H9 (cell line): ENCODE measurements around the gene ATP1A3. TPM values are rescaled to one million over a fixed set of nuclear protein-coding genes. Genes with fewer than 3 reads are reported as not detected.

Experiments
- DNase-seq: peaks from one replicate; pipeline ENCODE4 v3.0.0-alpha.2; 2017
- H2AFZ ChIP-seq: one replicate; pipeline ENCODE4 v1.6.1; 2013; ENCODE audit warnings: mild to moderate bottlenecking, low read length, control low read depth, moderate library complexity
- H2AK5ac ChIP-seq: 2 replicates; pipeline ENCODE4 v1.6.1; 2013; ENCODE audit warnings: low read length, control low read depth, mixed read lengths; ENCODE audit not compliant: insufficient read length
- H2BK120ac ChIP-seq: one replicate; pipeline ENCODE4 v1.6.1; 2013; ENCODE audit warnings: low read depth, mild to moderate bottlenecking, low read length, control low read depth, inconsistent platforms; ENCODE audit not compliant: poor library complexity, severe bottlenecking
- H2BK12ac ChIP-seq: 2 replicates; pipeline ENCODE4 v1.6.1; 2013; ENCODE audit warnings: low read length, control low read depth, mixed read lengths, low read depth; ENCODE audit not compliant: insufficient read length
- H2BK15ac ChIP-seq: 2 replicates; pipeline ENCODE4 v1.6.1; 2013; ENCODE audit warnings: low read depth, low read length, control low read depth
- H2BK20ac ChIP-seq: one replicate; pipeline ENCODE4 v1.6.1; 2013; ENCODE audit warnings: low read depth, mild to moderate bottlenecking, low read length, control low read depth, inconsistent platforms; ENCODE audit not compliant: poor library complexity, severe bottlenecking
- H2BK5ac ChIP-seq: 2 replicates; pipeline ENCODE4 v1.6.1; 2013; ENCODE audit warnings: low read length, control low read depth, mixed read lengths; ENCODE audit not compliant: insufficient read length
- H3K14ac ChIP-seq: 2 replicates; pipeline ENCODE4 v1.6.1; 2013; ENCODE audit warnings: low read length, control low read depth; ENCODE audit not compliant: insufficient read depth
- H3K18ac ChIP-seq: 2 replicates; pipeline ENCODE4 v1.6.1; 2013; ENCODE audit warnings: low read depth, mild to moderate bottlenecking, mixed read lengths, low read length, control low read depth; ENCODE audit not compliant: insufficient read length
- H3K23ac ChIP-seq: 2 replicates; pipeline ENCODE4 v1.6.1; 2013; ENCODE audit warnings: low read length, control low read depth, mixed read lengths, low read depth; ENCODE audit not compliant: insufficient read length
- H3K23me2 ChIP-seq: 2 replicates; pipeline ENCODE4 v1.6.1; 2013; ENCODE audit warnings: low read depth, mild to moderate bottlenecking, mixed read lengths, low read length, control low read depth; ENCODE audit not compliant: insufficient read length, poor library complexity, severe bottlenecking
- H3K27ac ChIP-seq: 2 replicates; pipeline ENCODE4 v1.5.1; 2013; ENCODE audit warnings: low read length, control low read depth, mixed read lengths, low read depth; ENCODE audit not compliant: insufficient read length
- H3K27me3 ChIP-seq: 2 replicates; pipeline ENCODE4 v1.6.1; 2013; ENCODE audit warnings: low read length, control low read depth, inconsistent platforms; ENCODE audit not compliant: insufficient read depth
- H3K4ac ChIP-seq: 2 replicates; pipeline ENCODE4 v1.6.1; 2013; ENCODE audit warnings: low read depth, mild to moderate bottlenecking, control low read depth, inconsistent platforms, low read length, moderate library complexity
- H3K4me1 ChIP-seq: 2 replicates; pipeline ENCODE4 v1.6.1; 2013; ENCODE audit warnings: low read length, control low read depth, inconsistent platforms; ENCODE audit not compliant: insufficient read depth
- H3K4me2 ChIP-seq: 2 replicates; pipeline ENCODE4 v1.6.1; 2013; ENCODE audit warnings: low read length, control low read depth, mixed read lengths; ENCODE audit not compliant: insufficient read length, insufficient read depth
- H3K56ac ChIP-seq: 2 replicates; pipeline ENCODE4 v1.6.1; 2013; ENCODE audit warnings: low read depth, mild to moderate bottlenecking, mixed read lengths, low read length, control low read depth; ENCODE audit not compliant: insufficient read length
- H3K79me1 ChIP-seq: 2 replicates; pipeline ENCODE4 v1.6.1; 2013; ENCODE audit warnings: low read depth, mild to moderate bottlenecking, moderate library complexity, low read length, control low read depth, inconsistent platforms; ENCODE audit not compliant: insufficient read depth, poor library complexity, severe bottlenecking
- H3K79me2 ChIP-seq: 2 replicates; pipeline ENCODE4 v1.6.1; 2013; ENCODE audit warnings: low read length, control low read depth, inconsistent platforms; ENCODE audit not compliant: insufficient read depth
- H3K9ac ChIP-seq: 2 replicates; pipeline ENCODE4 v1.6.1; 2013; ENCODE audit warnings: low read length, control low read depth, mixed read lengths; ENCODE audit not compliant: insufficient read length; ENCODE audit errors: extremely low read depth
- H3K9me3 ChIP-seq: one replicate; pipeline ENCODE4 v1.6.1; 2013; ENCODE audit warnings: low read depth, low read length, inconsistent platforms; ENCODE audit not compliant: control insufficient read depth
- H3T11ph ChIP-seq: one replicate; pipeline ENCODE4 v1.6.1; 2013; ENCODE audit warnings: mild to moderate bottlenecking, low read length, control low read depth, inconsistent platforms
- H4K20me1 ChIP-seq: one replicate; pipeline ENCODE4 v1.6.1; 2013; ENCODE audit not compliant: control insufficient read depth, insufficient read length, insufficient read depth
- H4K5ac ChIP-seq: 2 replicates; pipeline ENCODE4 v1.6.1; 2013; ENCODE audit warnings: low read depth, mild to moderate bottlenecking, mixed read lengths, low read length, control low read depth; ENCODE audit not compliant: insufficient read length
- H4K8ac ChIP-seq: replicated peaks from 2 replicates; pipeline ENCODE4 v1.6.1; 2013; ENCODE audit warnings: low read length, control low read depth, mixed read lengths, low read depth; ENCODE audit not compliant: insufficient read length
- H4K91ac ChIP-seq: 2 replicates; pipeline ENCODE4 v1.6.1; 2013; ENCODE audit warnings: low read depth, mild to moderate bottlenecking, moderate library complexity, mixed read lengths, low read length, control low read depth; ENCODE audit not compliant: insufficient read length
- H3K27ac Mint-ChIP-seq, 3 experiments: 2 replicates in 2 of 3; 3 replicates in 1 of 3; pipeline ENCODE4 v1.8.0; 2020 to 2021; ENCODE audit warnings: mixed read lengths in 3 of 3, mild to moderate bottlenecking in 1 of 3, moderate library complexity in 1 of 3
- H3K27me3 Mint-ChIP-seq: 2 replicates; pipeline ENCODE4 v1.8.0; 2021; ENCODE audit warnings: low read depth, mild to moderate bottlenecking, moderate library complexity, mixed read lengths
- H3K36me3 Mint-ChIP-seq, 3 experiments: 2 replicates in 2 of 3; 3 replicates in 1 of 3; pipeline ENCODE4 v1.8.0; 2020 to 2021; ENCODE audit warnings: low read depth in 3 of 3, mixed read lengths in 3 of 3; ENCODE audit not compliant: insufficient read depth in 1 of 3
- H3K4me1 Mint-ChIP-seq, 2 experiments: 2 replicates each; pipeline ENCODE4 v1.8.0; 2020; ENCODE audit warnings: mixed read lengths in 2 of 2
- H3K4me3 Mint-ChIP-seq, 2 experiments: 2 replicates in 1 of 2; 3 replicates in 1 of 2; pipeline ENCODE4 v1.8.0; 2020 to 2021; ENCODE audit warnings: mild to moderate bottlenecking in 2 of 2, mixed read lengths in 2 of 2, moderate library complexity in 1 of 2
- H3K9me3 Mint-ChIP-seq, 2 experiments: 2 replicates in 1 of 2; 3 replicates in 1 of 2; pipeline ENCODE4 v1.8.0; 2020; ENCODE audit warnings: mild to moderate bottlenecking in 2 of 2, mixed read lengths in 2 of 2, moderate library complexity in 1 of 2
- CTCF ChIP-seq: fragments of 200-600 bp; sonication (generic); conservative IDR thresholded peaks from 3 replicates; pipeline ENCODE4 v1.8.0; 2021; ENCODE audit warnings: antibody characterized with exemption, mild to moderate bottlenecking
- WGBS: extraction: QIAGEN DNeasy Blood & Tissue Kit; methylation state at CpG from one replicate; pipeline ENCODE4 v1.1.7; 2013; ENCODE audit warnings: missing lambda C conversion rate, low lambda C conversion rate, mixed read lengths; ENCODE audit not compliant: insufficient read length; ENCODE audit errors: extremely low coverage; 5-methylcytosine and 5-hydroxymethylcytosine counted together
- total RNA-seq: library from RNA; stranded (reverse); gene quantifications from 2 replicates; pipeline ENCODE4 v1.2.1, GENCODE V29; 2021

ATP1A3 gene
- total RNA-seq, 1 experiment from 2014 or later, result 11.6 TPM

- Histone ChIP-seq H3K9ac (no peak overlapping the region), H3K9me3 (no peaks in the 10 kb centered on the region), H3K4me1 (no peaks in the 10 kb centered on the region), H2BK120ac (no peak overlapping the region), H3K79me2 (no peaks in the 10 kb centered on the region), H3K4me2 (no peak overlapping the region), H4K8ac (no peak overlapping the region), H2BK15ac (no peak overlapping the region), H2BK5ac (no peak overlapping the region), H3K56ac (no peak overlapping the region), H3K27ac (no peak overlapping the region), H4K20me1 (no peaks in the 10 kb centered on the region), H3K79me1 (no peaks in the 10 kb centered on the region), H3K23me2 (peaks cover 5% of the 10 kb centered on the region), H3K23ac (no peak overlapping the region), H3K14ac (no peak overlapping the region), H2BK12ac (no peak overlapping the region), H4K5ac (no peak overlapping the region), H2AK5ac (no peak overlapping the region), H3K18ac (no peak overlapping the region), H4K91ac (no peak overlapping the region), H3K27me3 (peaks cover 9% of the 10 kb centered on the region; the same call in 1 of the 2 replicates), H2AFZ (no peak overlapping the region), H3T11ph (no peak overlapping the region), H3K4ac (no peak overlapping the region), H2BK20ac (no peak overlapping the region)
- no peak for DNase-seq
- Mint-ChIP-seq H3K27ac (no peak overlapping the region), H3K36me3 (peaks cover 2 to 15% (median 11%) of the 10 kb centered on the region in 3 experiments; a peak in 6 of 7 replicates), H3K4me3 (no peak overlapping the region), H3K9me3 (no peaks in the 10 kb centered on the region; a peak in 2 of 5 replicates), H3K4me1 (peaks cover 5 to 18% of the 10 kb centered on the region in 2 experiments), H3K27me3 (peaks cover 34% of the 10 kb centered on the region)
- TF ChIP-seq CTCF, result no peak
- whole genome bisulfite sequencing, result no CpG with 5 or more reads among the region's 2 CpGs
These were observed 3.4 kb downstream of the ATP1A3 start for GRCh38 chr19:41990615-41991014.
